Body of pancreas (tissue), 4 donors: ENCODE data around the gene RANBP17. TPM values are rescaled to one million over a fixed set of nuclear protein-coding genes. Genes with fewer than 3 reads are reported as not detected.

Source experiments
- ATAC-seq: fragments of 150-250 bp; one replicate; pipeline ENCODE4 v1.9.1; 2016
- DNase-seq, 4 donors: peaks; one replicate each; pipeline ENCODE4 v3.0.0-alpha.2; 2019
- H3K27ac ChIP-seq, 4 donors: fragments of 200-600 bp; sonication (generic); 1 replicate in 3 of 4; 2 replicates in 1 of 4; pipeline versions ENCODE4 v1.5.1 to v1.6.1; 2016 to 2019; ENCODE audit warnings: mild to moderate bottlenecking in 1 of 4, mixed read lengths in 1 of 4, moderate library complexity in 1 of 4
- H3K27me3 ChIP-seq, 2 donors: fragments of 200-600 bp; sonication (generic); one replicate each; pipeline ENCODE4 v1.6.0; 2016; ENCODE audit warnings: mild to moderate bottlenecking in 1 of 2
- H3K36me3 ChIP-seq, 2 donors: fragments of 200-600 bp; sonication (generic); replicated peaks in 1 of 2; 2 replicates each; pipeline ENCODE4 v1.5.1; 2016; ENCODE audit warnings: low read depth in 2 of 2; ENCODE audit not compliant: insufficient read depth in 1 of 2
- H3K4me1 ChIP-seq: fragments of 200-600 bp; sonication (generic); one replicate; pipeline ENCODE4 v1.6.0; 2016
- H3K4me3 ChIP-seq, 2 donors: fragments of 200-600 bp; sonication (generic); 1 replicate in 1 of 2; 2 replicates in 1 of 2; pipeline ENCODE4 v1.5.1; 2016 to 2019
- H3K9me3 ChIP-seq, 3 donors: fragments of 200-600 bp; sonication (generic); 1 replicate in 2 of 3; 2 replicates in 1 of 3; pipeline ENCODE4 v1.5.1; 2016
- POLR2A ChIP-seq, 3 donors: fragments of 450-650 bp; IDR thresholded peaks; one replicate each; pipeline ENCODE4 v1.6.1; 2016; ENCODE audit warnings: antibody characterized with exemption in 3 of 3, mild to moderate bottlenecking in 2 of 3
- WGBS, 2 donors: methylation state at CpG; one replicate each; pipeline ENCODE4 v1.1.5; 2017; 5-methylcytosine and 5-hydroxymethylcytosine counted together
- intact Hi-C: fragments of 100-400 bp; cut with DNase I; formaldehyde crosslinking; loops from one replicate; pipeline ENCODE4 v1.15.1; 2023
- total RNA-seq, 2 donors: library from RNA; depleted of rRNA; stranded (reverse); fragments of >200 nt; gene quantifications; one replicate each; pipeline ENCODE4 v1.1.0, GENCODE V29; 2016
- TF ChIP-seq, protein P1 (sequence below), 7 experiments: fragments of 450-650 bp in 4 of 7; fragments of 200-600 bp in 3 of 7; sonication (generic) in 3 of 7; IDR thresholded peaks; one replicate each; pipeline ENCODE4 v1.5.1; 2016 to 2019; ENCODE audit warnings: antibody characterized with exemption in 7 of 7

The RANBP17 gene
- total RNA-seq, 2 donors from 2014 or later: 6.6 to 9.1 TPM

DNA sequence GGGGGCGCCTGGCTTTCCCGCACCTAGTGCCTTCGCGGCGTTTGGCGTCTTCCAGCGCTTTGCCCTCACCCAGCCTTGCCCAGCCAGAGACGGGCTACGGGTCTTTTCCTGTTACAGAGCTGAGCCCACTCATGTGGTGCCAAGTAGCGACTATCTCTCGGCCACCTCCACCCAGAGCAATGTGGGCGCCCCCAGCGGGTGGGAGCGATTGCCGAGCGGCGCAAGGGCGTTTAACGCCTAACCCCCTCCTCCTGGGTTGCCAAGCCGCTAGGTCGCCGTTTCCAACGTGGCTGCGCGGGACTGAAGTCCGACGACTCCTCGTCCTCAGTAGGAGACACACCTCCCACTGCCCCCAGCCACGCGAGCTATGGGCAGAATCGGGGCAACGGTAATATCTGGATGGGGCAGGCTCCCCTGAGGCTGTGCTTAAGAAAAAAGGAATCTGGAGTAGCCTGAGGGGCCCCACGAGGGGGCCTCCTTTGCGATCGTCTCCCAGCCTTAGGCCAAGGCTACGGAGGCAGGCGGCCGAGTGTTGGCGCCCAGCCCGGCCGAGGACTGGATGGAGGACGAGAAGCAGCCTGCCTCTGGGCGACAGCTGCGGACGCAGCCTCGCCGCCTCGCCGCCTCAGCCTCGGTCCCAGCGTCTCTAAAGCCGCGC lies 453.0 kb downstream of the RANBP17 start:
- Histone ChIP-seq H3K27me3 (peaks cover 0 to 86% of the 10 kb centered on the region in 2 donors), H3K36me3 (no peaks in the 10 kb centered on the region), H3K4me1 (peaks cover 56% of the 10 kb centered on the region), H3K4me3 (no peak overlapping the region), H3K9me3 (no peaks in the 10 kb centered on the region), H3K27ac (no peak overlapping the region)
- ATAC-seq: no peak
- DNase-seq: peak in 2 of 4 donors; percentile 42 to 54
- TF ChIP-seq, protein P1, sequence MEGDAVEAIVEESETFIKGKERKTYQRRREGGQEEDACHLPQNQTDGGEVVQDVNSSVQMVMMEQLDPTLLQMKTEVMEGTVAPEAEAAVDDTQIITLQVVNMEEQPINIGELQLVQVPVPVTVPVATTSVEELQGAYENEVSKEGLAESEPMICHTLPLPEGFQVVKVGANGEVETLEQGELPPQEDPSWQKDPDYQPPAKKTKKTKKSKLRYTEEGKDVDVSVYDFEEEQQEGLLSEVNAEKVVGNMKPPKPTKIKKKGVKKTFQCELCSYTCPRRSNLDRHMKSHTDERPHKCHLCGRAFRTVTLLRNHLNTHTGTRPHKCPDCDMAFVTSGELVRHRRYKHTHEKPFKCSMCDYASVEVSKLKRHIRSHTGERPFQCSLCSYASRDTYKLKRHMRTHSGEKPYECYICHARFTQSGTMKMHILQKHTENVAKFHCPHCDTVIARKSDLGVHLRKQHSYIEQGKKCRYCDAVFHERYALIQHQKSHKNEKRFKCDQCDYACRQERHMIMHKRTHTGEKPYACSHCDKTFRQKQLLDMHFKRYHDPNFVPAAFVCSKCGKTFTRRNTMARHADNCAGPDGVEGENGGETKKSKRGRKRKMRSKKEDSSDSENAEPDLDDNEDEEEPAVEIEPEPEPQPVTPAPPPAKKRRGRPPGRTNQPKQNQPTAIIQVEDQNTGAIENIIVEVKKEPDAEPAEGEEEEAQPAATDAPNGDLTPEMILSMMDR (IDR thresholded peaks at IDR 0.05): no peak
- TF ChIP-seq POLR2A (IDR thresholded peaks at IDR 0.05): no peak
- 2 to 6% methylated on average over 15 to 53 of the region's 53 CpGs for WGBS, 2 donors
- intact Hi-C loops: no loop called here

DNA sequence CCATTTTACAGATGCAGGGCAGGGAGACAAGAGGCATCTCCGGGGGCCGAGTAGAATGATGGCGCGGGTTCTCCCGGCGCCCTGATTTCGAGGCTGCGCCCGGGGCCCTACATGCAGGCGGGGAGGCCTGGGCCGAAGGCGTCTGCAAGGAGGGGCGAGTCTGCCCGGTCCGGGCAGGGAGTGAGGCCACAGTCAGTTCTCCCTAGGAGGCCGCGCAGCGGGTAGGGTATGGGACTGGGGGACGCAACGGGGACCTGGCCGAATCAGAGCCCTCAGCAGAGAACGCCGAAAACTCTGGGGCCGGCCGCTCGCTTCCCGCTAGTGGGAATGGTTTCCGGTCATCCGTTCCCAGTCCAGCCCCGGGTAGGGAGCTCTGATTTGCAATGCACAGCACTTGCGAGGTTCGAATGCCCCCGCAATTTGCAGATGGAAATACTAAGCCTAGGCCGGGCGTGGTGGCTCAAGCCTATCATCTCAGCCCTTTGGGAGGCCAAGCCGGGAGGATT lies 453.6 kb downstream of the RANBP17 start:
- Histone ChIP-seq H3K4me1 (peaks cover 53% of the 10 kb centered on the region), H3K4me3 (no peak overlapping the region), H3K27me3 (peaks cover 0 to 82% of the 10 kb centered on the region in 2 donors), H3K36me3 (no peaks in the 10 kb centered on the region), H3K27ac (no peak overlapping the region), H3K9me3 (no peaks in the 10 kb centered on the region)
- DNase-seq (no peak), ATAC-seq (no peak)
- no peak for TF ChIP-seq POLR2A (IDR thresholded peaks at IDR 0.05)
- TF ChIP-seq, protein P1 (IDR thresholded peaks at IDR 0.05): no peak
- 9 to 10% methylated on average over 16 to 36 of the region's 36 CpGs for WGBS, 2 donors
- intact Hi-C loops: no loop called here

DNA sequence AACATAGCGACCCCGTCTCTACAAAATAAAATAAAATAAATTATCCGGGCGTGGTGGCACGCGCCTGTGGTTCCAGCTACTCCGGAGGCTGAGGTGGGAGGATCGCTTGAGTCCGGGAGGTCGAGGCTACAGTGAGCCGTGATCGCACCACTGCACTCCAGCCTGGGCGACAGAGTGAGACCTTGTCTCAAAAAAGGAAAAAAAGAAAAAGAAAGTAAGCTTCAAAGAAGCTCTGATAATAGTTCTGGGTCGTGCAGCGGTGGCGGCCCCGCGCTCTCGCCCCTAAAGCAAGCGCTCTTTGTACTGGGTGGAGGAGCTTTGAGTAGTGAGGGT lies 454.1 kb downstream of the RANBP17 start:
- DNase-seq (no peak), ATAC-seq (no peak)
- peaks cover 49% of the 10 kb centered on the region for H3K4me1 ChIP-seq
- no peak for TF ChIP-seq POLR2A (IDR thresholded peaks at IDR 0.05)
- TF ChIP-seq, protein P1 (IDR thresholded peaks at IDR 0.05): no peak
- no peak overlapping the region for H3K4me3 ChIP-seq
- H3K9me3 ChIP-seq: no peaks in the 10 kb centered on the region
- H3K27me3 ChIP-seq: peaks cover 0 to 77% of the 10 kb centered on the region in 2 donors
- no peak overlapping the region for H3K27ac ChIP-seq
- WGBS, 2 donors: 10 to 16% methylated on average over 20 of the region's 20 CpGs
- H3K36me3 ChIP-seq: no peaks in the 10 kb centered on the region
- intact Hi-C loops: no loop called here

DNA sequence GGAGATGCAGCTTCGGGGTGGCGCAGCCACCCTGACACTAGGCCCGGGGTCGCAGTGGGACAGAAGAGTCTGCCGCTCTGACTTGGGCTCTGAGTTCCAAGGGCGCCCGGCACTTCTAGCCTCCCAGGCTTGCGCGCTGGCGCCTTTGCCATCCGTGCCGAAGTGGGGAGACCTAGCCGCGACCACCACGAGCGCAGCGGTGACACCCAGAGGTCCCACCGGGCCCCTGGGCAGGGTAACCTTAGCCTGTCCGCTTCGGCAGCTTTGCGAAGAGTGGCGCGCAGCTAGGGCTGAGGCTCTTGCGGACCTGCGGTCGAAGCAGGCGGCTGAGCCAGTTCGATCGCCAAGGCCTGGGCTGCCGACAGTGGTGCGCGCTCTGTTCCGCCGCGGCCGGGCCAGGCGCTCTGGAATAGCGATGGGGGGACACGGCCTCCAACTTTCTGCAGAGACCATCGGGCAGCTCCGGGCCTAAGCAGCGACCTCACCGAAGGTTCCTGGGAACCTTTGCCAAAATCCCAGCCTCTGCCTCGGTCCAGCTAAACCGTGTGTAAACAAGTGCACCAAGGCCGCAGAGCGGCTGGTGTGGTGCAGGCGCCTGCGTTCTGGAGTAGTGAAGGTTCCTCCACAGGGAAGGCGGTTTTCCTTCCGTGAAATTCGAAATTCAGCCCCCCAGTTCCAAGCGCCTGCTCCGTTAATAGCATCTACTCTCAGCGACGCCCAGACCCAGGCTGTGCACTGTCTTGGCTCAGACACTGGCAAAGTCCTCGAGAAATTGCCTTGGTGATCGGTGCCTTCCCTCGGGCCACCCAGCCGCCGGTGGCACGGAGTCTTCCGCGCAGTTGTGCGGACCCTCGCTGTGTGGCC lies 454.7 kb downstream of the RANBP17 start:
- DNase-seq: peak; percentile 28 to 56 (median 36)
- no peak for TF ChIP-seq POLR2A (IDR thresholded peaks at IDR 0.05)
- TF ChIP-seq, protein P1 (IDR thresholded peaks at IDR 0.05): no peak
- H3K4me1 ChIP-seq: peaks cover 43% of the 10 kb centered on the region
- peak; percentile 25 for ATAC-seq
- H3K36me3 ChIP-seq: no peaks in the 10 kb centered on the region
- WGBS, 2 donors: 4 to 5% methylated on average over 16 to 66 of the region's 66 CpGs
- H3K4me3 ChIP-seq: no peak overlapping the region
- peaks cover 0 to 71% of the 10 kb centered on the region in 2 donors for H3K27me3 ChIP-seq
- H3K9me3 ChIP-seq: no peaks in the 10 kb centered on the region
- no peak overlapping the region for H3K27ac ChIP-seq
- intact Hi-C loops: no loop called here
